ENCODE data around the gene BIN1. TPM values are rescaled to one million over a fixed set of nuclear protein-coding genes. Genes with fewer than 3 reads are reported as not detected.

BIN1 gene
- total RNA-seq, 4 donors from 2014 or later: 49.2 to 68.3 (median 64.2) TPM

DNA sequence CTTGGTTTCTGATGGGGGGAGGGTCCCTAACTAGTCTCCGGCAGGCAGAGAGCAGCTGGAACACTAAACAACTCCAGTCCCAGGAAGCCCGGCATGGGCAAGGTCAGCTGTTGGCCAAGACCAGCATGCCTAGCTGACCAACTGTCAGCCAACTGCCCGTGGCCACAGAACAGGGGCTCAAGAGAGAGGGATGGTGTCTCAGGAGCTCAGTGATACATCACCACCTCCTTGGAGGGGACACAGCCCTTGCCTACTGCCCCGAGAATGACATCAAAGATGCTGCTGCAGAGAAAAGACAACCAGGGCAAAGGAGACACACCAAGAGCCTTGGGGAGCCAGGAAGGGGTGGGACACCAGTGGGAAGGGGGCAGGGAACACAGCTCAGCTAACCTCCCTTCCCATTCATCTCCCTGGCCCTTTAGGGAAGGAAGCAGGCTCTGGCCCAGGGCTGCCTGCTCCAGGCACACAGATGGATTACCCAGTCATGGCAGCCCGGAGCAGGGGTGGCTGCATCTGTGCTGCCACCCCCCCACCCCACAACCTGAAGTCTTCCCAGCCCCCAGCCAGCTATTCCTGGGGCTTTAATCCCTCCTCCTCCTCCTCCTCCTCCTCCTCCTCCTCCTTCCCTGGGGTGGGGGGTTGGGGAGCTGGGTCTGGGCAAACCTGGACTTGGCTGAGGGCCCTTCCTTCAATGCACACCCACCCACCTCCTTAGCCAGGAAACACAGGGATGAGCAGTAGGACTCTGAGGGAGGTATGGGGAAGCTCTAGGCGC is 1.9 kb downstream of the BIN1 start:
- H3K4me3 ChIP-seq (replicated peaks in 1 of 3): peak overlapping the region in 2 of 3 donors; percentile 79 to 84
- TF ChIP-seq, protein P1, sequence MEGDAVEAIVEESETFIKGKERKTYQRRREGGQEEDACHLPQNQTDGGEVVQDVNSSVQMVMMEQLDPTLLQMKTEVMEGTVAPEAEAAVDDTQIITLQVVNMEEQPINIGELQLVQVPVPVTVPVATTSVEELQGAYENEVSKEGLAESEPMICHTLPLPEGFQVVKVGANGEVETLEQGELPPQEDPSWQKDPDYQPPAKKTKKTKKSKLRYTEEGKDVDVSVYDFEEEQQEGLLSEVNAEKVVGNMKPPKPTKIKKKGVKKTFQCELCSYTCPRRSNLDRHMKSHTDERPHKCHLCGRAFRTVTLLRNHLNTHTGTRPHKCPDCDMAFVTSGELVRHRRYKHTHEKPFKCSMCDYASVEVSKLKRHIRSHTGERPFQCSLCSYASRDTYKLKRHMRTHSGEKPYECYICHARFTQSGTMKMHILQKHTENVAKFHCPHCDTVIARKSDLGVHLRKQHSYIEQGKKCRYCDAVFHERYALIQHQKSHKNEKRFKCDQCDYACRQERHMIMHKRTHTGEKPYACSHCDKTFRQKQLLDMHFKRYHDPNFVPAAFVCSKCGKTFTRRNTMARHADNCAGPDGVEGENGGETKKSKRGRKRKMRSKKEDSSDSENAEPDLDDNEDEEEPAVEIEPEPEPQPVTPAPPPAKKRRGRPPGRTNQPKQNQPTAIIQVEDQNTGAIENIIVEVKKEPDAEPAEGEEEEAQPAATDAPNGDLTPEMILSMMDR (IDR thresholded peaks at IDR 0.05): no peak
- TF ChIP-seq POLR2A (IDR thresholded peaks at IDR 0.05): no peak
- 43 to 60% methylated on average over 4 to 6 of the region's 6 CpGs for WGBS, 2 donors
- H3K27ac ChIP-seq: peak overlapping the region; percentile 40 to 82 (median 79)
- H3K4me1 ChIP-seq: peaks cover 3 to 20% of the 10 kb centered on the region in 2 donors
- H3K9me3 ChIP-seq: no peaks in the 10 kb centered on the region
- intact Hi-C loops (cut with DNase I): no loop called here
- H3K27me3 ChIP-seq: no peaks in the 10 kb centered on the region
- no peaks in the 10 kb centered on the region for H3K36me3 ChIP-seq
- no peak for DNase-seq

DNA sequence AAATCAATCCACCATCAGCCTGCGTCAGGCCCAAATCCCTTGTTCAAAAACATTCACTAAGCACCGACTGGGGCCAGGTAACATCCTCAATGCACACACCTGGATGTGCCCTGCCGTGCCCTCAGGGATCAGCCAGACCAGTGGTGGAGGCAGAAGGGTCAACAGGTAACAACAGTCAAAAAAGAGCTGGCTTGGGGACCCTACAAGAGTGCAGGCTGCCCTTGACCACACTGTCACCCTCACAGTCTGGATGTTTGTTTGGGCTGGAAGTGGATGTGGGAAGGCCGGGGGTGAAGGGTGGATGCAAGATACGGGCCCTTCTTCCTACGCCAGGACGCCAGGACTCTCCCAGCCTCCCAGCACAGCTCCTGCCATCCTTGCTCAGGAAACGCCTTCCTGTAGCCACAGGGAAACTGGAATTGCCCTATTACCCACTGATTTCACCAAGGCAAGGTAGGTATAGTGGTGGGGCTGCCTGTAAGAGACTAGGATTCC is 2.7 kb downstream of the BIN1 start:
- Histone ChIP-seq H3K4me3 (replicated peaks in 1 of 3) (no peak overlapping the region), H3K9me3 (no peaks in the 10 kb centered on the region), H3K27me3 (no peaks in the 10 kb centered on the region), H3K36me3 (no peaks in the 10 kb centered on the region), H3K4me1 (peaks cover 3 to 20% of the 10 kb centered on the region in 2 donors), H3K27ac (no peak overlapping the region)
- TF ChIP-seq POLR2A (IDR thresholded peaks at IDR 0.05): no peak
- WGBS, 2 donors: 89 to 92% methylated on average over 7 to 8 of the region's 8 CpGs
- no peak for DNase-seq
- intact Hi-C loops (cut with DNase I): no loop called here

DNA sequence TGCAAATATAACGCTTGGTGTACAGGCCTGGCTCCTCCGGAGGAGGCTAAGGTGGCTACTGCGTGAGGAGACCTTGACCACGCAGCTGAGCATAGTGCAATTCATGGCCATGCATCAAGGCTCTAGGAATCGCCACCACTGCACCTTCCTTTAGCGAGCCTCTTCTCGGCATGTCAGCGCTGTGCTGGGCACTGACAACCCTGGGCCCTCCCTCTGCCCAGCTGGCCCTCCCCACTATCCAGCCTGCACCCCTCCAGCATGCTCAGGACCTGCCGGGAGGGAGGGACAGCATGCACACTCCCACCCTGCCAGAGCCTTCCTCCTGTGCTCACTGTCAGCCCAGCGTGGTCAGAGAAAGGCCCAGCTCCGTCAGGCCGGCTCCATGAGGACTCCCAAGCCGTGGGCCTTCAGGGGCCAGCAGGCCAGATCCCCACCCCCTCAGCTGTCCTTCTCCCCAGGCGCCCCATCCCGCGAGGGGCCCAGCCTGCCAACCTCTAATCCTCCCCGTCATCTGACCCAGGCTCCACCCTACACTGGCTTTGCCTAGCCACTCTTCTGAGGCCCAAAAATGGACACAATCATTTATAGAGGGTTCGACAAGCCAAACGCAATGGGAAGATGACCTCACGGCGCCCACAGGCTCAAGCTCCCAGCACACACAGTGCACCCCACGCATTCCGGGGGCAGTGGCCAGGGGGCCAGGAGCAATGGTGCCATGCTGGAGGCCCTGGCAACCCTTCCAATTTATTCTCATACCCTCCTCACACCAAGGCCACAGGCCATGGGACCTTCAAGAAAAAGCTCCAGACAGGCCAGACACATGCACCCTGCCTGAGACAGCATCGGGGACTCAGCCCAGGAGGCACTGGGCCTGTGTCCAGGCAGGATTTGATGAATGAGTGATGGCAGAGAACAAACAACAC is 3.5 kb downstream of the BIN1 start:
- 80% methylated on average over 19 to 24 of the region's 24 CpGs for WGBS, 2 donors
- peaks cover 3 to 20% of the 10 kb centered on the region in 2 donors for H3K4me1 ChIP-seq

DNA sequence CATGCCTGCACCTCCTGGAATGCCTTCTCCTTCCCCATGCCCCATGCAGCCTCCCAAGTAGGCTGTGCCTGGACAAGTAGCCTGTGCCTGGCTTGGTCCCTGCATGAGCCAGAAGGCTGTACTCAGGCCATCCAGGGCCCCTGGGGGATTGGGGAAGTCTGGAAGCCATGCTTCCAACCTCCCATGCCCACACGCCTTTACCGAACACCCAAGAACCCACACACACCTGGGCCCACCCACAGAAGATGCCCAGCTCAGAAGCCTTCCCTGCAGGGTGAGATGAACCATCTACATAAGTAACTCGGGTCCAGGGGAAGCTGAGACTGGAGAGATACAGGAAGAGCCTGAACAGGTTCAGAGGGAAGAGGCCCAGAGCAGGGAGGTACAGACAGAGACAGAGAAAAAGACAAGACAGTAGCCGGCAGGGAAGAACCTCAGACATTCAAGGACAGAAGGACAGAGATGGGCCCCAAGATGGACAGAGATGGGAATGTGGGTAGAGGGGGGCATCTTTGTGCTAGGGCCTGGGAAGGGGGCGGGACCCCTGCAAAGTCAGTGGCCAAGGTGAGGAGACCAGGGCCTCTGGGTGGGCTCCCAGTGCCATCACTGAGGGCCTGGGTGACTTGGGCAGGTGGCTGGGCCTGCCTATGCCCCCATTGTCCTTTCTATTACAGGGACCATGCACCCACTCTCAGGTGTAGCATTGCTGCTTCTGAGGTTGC is 4.3 kb downstream of the BIN1 start:
- peaks cover 3 to 17% of the 10 kb centered on the region in 2 donors for H3K4me1 ChIP-seq
- intact Hi-C loops (cut with DNase I): no loop called here
- H3K27me3 ChIP-seq: no peaks in the 10 kb centered on the region
- H3K4me3 ChIP-seq (replicated peaks in 1 of 3): no peak overlapping the region
- H3K9me3 ChIP-seq: no peaks in the 10 kb centered on the region
- no peak overlapping the region for H3K27ac ChIP-seq
- no peak for DNase-seq
- TF ChIP-seq, protein P1 (IDR thresholded peaks at IDR 0.05): no peak
- TF ChIP-seq POLR2A (IDR thresholded peaks at IDR 0.05): no peak
- WGBS, 2 donors: 89 to 94% methylated on average over 5 of the region's 5 CpGs
- H3K36me3 ChIP-seq: no peaks in the 10 kb centered on the region

More for the DNA sequence above, 3.5 kb downstream of the BIN1 start:
- Histone ChIP-seq H3K27ac (no peak overlapping the region), H3K36me3 (no peaks in the 10 kb centered on the region), H3K27me3 (no peaks in the 10 kb centered on the region), H3K9me3 (no peaks in the 10 kb centered on the region), H3K4me3 (replicated peaks in 1 of 3) (no peak overlapping the region)
- intact Hi-C loops (cut with DNase I): no loop called here
- no peak for DNase-seq
- TF ChIP-seq POLR2A (IDR thresholded peaks at IDR 0.05): no peak
- TF ChIP-seq, protein P1 (IDR thresholded peaks at IDR 0.05): no peak

Measured in thyroid gland (tissue), 4 donors.